GM12891 (cell line): ENCODE measurements around the gene ZCRB1.
"Not testable (repeated sequence)": the region's sequence is repeated elsewhere in the genome, so short reads cannot be mapped to it uniquely, and the experiment has no call there.

ENCODE experiments used
- DNase-seq: peaks from one replicate; pipeline ENCODE4 v3.0.0; 2011; ENCODE audit warnings: low spot score; ENCODE audit not compliant: insufficient read length
- FAIRE-seq: peaks from 2 replicates; lab custom pipeline; 2011; peaks lifted over from hg19 to GRCh38; lab: Jason Lieb, UNC
- PAX5 ChIP-seq: IDR thresholded peaks from 2 replicates; pipeline ENCODE4 v1.6.1; 2011; ENCODE audit warnings: low read length, moderate library complexity, mild to moderate bottlenecking; ENCODE audit not compliant: insufficient read depth, severe bottlenecking
- POLR2A ChIP-seq: IDR thresholded peaks from 2 replicates; pipeline ENCODE4 v1.6.1; 2011; ENCODE audit warnings: low read depth, low read length, control low read depth
- POLR2AphosphoS5 ChIP-seq: IDR thresholded peaks from 2 replicates; pipeline ENCODE4 v1.6.1; 2011; ENCODE audit warnings: low read depth, low read length, control low read depth
- POU2F2 ChIP-seq: IDR thresholded peaks from 2 replicates; pipeline ENCODE4 v1.6.1; 2011; ENCODE audit warnings: low read depth, mild to moderate bottlenecking, control low read depth, low read length, moderate library complexity
- SPI1 ChIP-seq: IDR thresholded peaks from 2 replicates; pipeline ENCODE4 v1.6.1; 2011; ENCODE audit warnings: low read depth, low read length, control low read depth
- TAF1 ChIP-seq: IDR thresholded peaks from 2 replicates; pipeline ENCODE4 v1.6.1; 2011; ENCODE audit warnings: low read depth, low read length, control low read depth

Gene ZCRB1

GRCh38 chr12:42330097-42330496 is 4.2 kb upstream of the ZCRB1 start:
- not testable (repeated sequence) for DNase-seq
- peak; percentile 51 for TF ChIP-seq SPI1
- FAIRE-seq, result peak; percentile 33

- FAIRE-seq (no peak), DNase-seq (no peak)
Observed at GRCh38 chr12:42327227-42327590, 1.3 kb upstream of the ZCRB1 start.

GRCh38 chr12:42326541-42327226 is 790 bp upstream of the ZCRB1 start:
- FAIRE-seq, result peak; percentile 9
- TF ChIP-seq POLR2A (no peak), TAF1 (no peak), POU2F2 (no peak), SPI1 (no peak), PAX5 (no peak), POLR2AphosphoS5 (no peak)
- no peak for DNase-seq

More at GRCh38 chr12:42327227-42327590, 1.3 kb upstream of the ZCRB1 start:
- no peak for TF ChIP-seq POLR2AphosphoS5
- TF ChIP-seq POU2F2, result no peak
- TF ChIP-seq TAF1, result no peak
- no peak for TF ChIP-seq POLR2A
- TF ChIP-seq PAX5, result no peak
- no peak for TF ChIP-seq SPI1

- no peak for DNase-seq
- no peak for TF ChIP-seq POU2F2
- TF ChIP-seq PAX5, result no peak
- TF ChIP-seq TAF1, result no peak
- no peak for TF ChIP-seq POLR2A
- TF ChIP-seq SPI1, result no peak
- FAIRE-seq, result no peak
Observed at GRCh38 chr12:42325326-42325652, 605 bp downstream of the ZCRB1 start.

GRCh38 chr12:42323856-42324255 is 2.0 kb downstream of the ZCRB1 start:
- DNase-seq, result no peak
- TF ChIP-seq POLR2A (no peak), POU2F2 (no peak), TAF1 (no peak), POLR2AphosphoS5 (no peak), SPI1 (no peak), PAX5 (no peak)
- FAIRE-seq, result no peak

DNA sequence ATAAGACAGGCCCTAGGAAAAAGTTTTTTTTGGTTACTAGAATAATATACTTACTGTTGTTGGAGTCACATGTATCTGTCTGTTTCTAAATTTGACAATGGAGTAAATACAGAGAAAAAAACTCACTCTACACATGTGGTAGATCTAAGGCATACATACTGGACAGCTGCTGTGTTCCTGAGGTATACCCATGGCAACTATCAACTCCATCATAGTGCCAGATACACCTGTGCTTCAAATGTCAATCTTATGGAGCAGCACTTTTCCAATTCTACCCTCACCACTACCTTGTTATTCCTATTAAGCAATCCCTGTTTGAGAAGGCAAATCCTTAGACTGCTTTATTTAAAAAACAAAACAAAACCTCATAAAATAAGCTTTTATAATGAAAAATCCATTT is 3.3 kb downstream of the ZCRB1 start:
- no peak for TF ChIP-seq POU2F2
- no peak for TF ChIP-seq SPI1
- TF ChIP-seq TAF1, result no peak
- no peak for TF ChIP-seq PAX5
- TF ChIP-seq POLR2A, result no peak
- no peak for TF ChIP-seq POLR2AphosphoS5
- DNase-seq (no peak), FAIRE-seq (no peak)

- no peak for FAIRE-seq
- TF ChIP-seq SPI1 (no peak), TAF1 (no peak), POLR2AphosphoS5 (no peak), POU2F2 (no peak), POLR2A (no peak), PAX5 (no peak)
Observed at GRCh38 chr12:42320796-42321195, 5.1 kb downstream of the ZCRB1 start.

DNA sequence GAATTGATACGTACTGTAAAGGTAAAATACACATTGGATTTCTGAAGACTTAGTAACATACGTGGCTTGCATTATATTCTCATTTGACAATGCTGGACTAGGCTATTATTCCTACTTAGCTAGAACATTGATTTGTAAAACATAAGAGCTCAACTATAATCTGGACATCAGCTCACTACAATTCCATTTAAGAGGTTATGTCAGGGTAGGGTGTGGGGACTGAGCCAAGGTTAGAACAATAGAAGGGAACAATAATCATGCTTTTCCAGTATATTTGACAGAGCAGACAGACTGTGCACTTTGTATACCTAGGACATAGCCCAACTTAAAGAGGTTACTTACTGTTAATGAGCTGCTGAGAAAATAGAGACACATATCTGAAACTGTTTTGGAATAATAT is 10.8 kb downstream of the ZCRB1 start:
- TF ChIP-seq TAF1, result no peak
- TF ChIP-seq POLR2AphosphoS5, result no peak
- no peak for TF ChIP-seq PAX5
- TF ChIP-seq POU2F2, result no peak
- no peak for TF ChIP-seq POLR2A
- FAIRE-seq, result no peak
- DNase-seq, result no peak

More at GRCh38 chr12:42320796-42321195, 5.1 kb downstream of the ZCRB1 start:
- no peak for DNase-seq

DNA sequence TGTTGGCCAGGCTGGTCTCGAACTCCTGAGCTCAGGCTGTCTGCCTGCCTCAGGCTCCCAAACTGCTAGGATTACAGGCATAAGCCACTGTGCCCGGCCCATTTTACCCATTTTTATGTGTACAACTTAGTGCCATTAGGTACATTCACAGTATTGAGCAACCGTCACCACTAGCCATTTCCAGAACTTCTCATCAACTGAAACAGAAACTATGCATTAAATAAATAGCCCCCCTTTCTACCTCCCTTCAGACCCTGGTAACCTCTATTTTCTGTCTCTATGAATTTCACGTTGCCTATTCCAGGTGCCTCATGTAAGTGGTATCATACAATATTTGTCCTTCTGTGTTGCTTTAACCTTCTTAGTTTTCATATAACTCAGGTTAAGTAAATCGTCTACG is 15.9 kb downstream of the ZCRB1 start:
- TF ChIP-seq POU2F2, result no peak
- no peak for TF ChIP-seq SPI1
- no peak for TF ChIP-seq PAX5
- no peak for TF ChIP-seq TAF1
- TF ChIP-seq POLR2A, result no peak
- no peak for TF ChIP-seq POLR2AphosphoS5
- no peak for DNase-seq
- no peak for FAIRE-seq

- FAIRE-seq, result no peak
- TF ChIP-seq POLR2A (no peak), SPI1 (no peak), TAF1 (no peak), PAX5 (no peak), POU2F2 (no peak), POLR2AphosphoS5 (no peak)
- DNase-seq, result no peak
Observed at GRCh38 chr12:42308390-42308789, 17.5 kb downstream of the ZCRB1 start.

GRCh38 chr12:42306297-42306696 is 19.6 kb downstream of the ZCRB1 start:
- TF ChIP-seq POLR2A, result no peak
- no peak for TF ChIP-seq PAX5
- TF ChIP-seq POLR2AphosphoS5, result no peak
- no peak for TF ChIP-seq SPI1
- no peak for TF ChIP-seq TAF1
- TF ChIP-seq POU2F2, result no peak
- no peak for DNase-seq
- no peak for FAIRE-seq
